HepG2 (cell line): Measurements from ENCODE around the gene KBTBD2. TPM values are rescaled to one million over a fixed set of nuclear protein-coding genes. Genes with fewer than 3 reads are reported as not detected.

Experiments used
- AGO2 ChIP-seq: fragments of 200-400 bp; formaldehyde crosslinking; optimal IDR thresholded peaks from 2 replicates; pipeline ENCODE3; 2017; ENCODE audit warnings: mild to moderate bottlenecking, low read depth, low read length, moderate library complexity
- CENPT ChIP-seq: sonication (generic); formaldehyde crosslinking; IDR thresholded peaks from 2 replicates; pipeline ENCODE4 v1.8.0; 2022; ENCODE audit warnings: low read depth, mild to moderate bottlenecking, moderate library complexity, missing genetic modification reagents
- CHCHD3 ChIP-seq: sonication (generic); formaldehyde crosslinking; IDR thresholded peaks from 2 replicates; pipeline ENCODE4 v1.8.0; 2022; ENCODE audit warnings: mild to moderate bottlenecking, missing genetic modification reagents, moderate library complexity
- CREB1 ChIP-seq, 2 experiments: fragments of 450-650 bp in 1 of 2; IDR thresholded peaks; 2 replicates each; pipeline ENCODE4 v1.6.1; 2016 to 2017; ENCODE audit warnings: control low read depth in 1 of 2, mild to moderate bottlenecking in 1 of 2, missing compliant biosample characterization in 1 of 2, missing genetic modification characterization in 1 of 2
- HMG20B ChIP-seq: conservative IDR thresholded peaks from 2 replicates; pipeline ENCODE4 v1.6.1; 2016; ENCODE audit warnings: missing genetic modification reagents, missing compliant biosample characterization
- RFX3 ChIP-seq: IDR thresholded peaks from 2 replicates; pipeline ENCODE4 v1.6.1; 2016; ENCODE audit warnings: missing biosample characterization, missing genetic modification reagents
- TOE1 ChIP-seq: sonication (generic); formaldehyde crosslinking; IDR thresholded peaks from 2 replicates; pipeline ENCODE4 v1.4.0; 2020; ENCODE audit warnings: mild to moderate bottlenecking, missing genetic modification reagents
- ZFP82 ChIP-seq: sonication (generic); formaldehyde crosslinking; IDR thresholded peaks from 2 replicates; pipeline ENCODE4 v1.5.1; 2020; ENCODE audit warnings: mild to moderate bottlenecking, missing genetic modification reagents, borderline replicate concordance
- ZNF24 ChIP-seq: fragments of 450-650 bp; IDR thresholded peaks from 2 replicates; pipeline ENCODE4 v1.6.1; 2017; ENCODE audit warnings: antibody characterized with exemption, mild to moderate bottlenecking
- ZNF317 ChIP-seq: sonication (generic); formaldehyde crosslinking; IDR thresholded peaks from 2 replicates; pipeline ENCODE4 v1.5.0; 2020; ENCODE audit warnings: mild to moderate bottlenecking, missing genetic modification reagents
- ZNF567 ChIP-seq: sonication (generic); formaldehyde crosslinking; IDR thresholded peaks from 2 replicates; pipeline ENCODE4 v1.8.1; 2023; ENCODE audit warnings: mild to moderate bottlenecking, missing genetic modification reagents, borderline replicate concordance
- ZNF841 ChIP-seq: sonication (generic); formaldehyde crosslinking; IDR thresholded peaks from 2 replicates; pipeline ENCODE4 v1.8.1; 2023; ENCODE audit warnings: missing genetic modification reagents, borderline replicate concordance
- polyA plus RNA-seq, 8 experiments: library from polyadenylated mRNA; depleted of rRNA in 3 of 8; stranded (reverse) in 7 of 8; unstranded in 1 of 8; fragments of >200 nt; fragmentation: Illumina TruSeq in 4 of 8; extraction: Trizol in 4 of 8; gene quantifications; 2 replicates each; pipeline versions ENCODE4 v1.2.1 to v1.2.3, GENCODE V29; 2011 to 2016; ENCODE audit warnings: low read depth in 4 of 8, missing spikeins in 1 of 8, mixed read lengths in 1 of 8; ENCODE audit not compliant: insufficient read depth in 1 of 8
- total RNA-seq, 5 experiments: library from RNA; depleted of rRNA; stranded (reverse); fragments of >200 nt; fragmentation: Illumina TruSeq; extraction: Trizol; gene quantifications; 2 replicates each; pipeline ENCODE4 v1.2.3, GENCODE V29; 2016; ENCODE audit warnings: low read depth in 1 of 5
- TF ChIP-seq, protein P1 (sequence below): sonication (generic); IDR thresholded peaks from 2 replicates; pipeline ENCODE4 v1.6.1; 2016; ENCODE audit warnings: low read depth, borderline replicate concordance
- TF ChIP-seq, protein P2 (sequence below): sonication (generic); formaldehyde crosslinking; IDR thresholded peaks from 2 replicates; pipeline ENCODE4 v1.4.0; 2020; ENCODE audit warnings: missing genetic modification reagents
- TF ChIP-seq, protein P3 (sequence below): sonication (generic); formaldehyde crosslinking; IDR thresholded peaks from 2 replicates; pipeline ENCODE4 v1.4.0; 2020; ENCODE audit warnings: missing genetic modification reagents
- TF ChIP-seq, protein P4 (sequence below): sonication (generic); formaldehyde crosslinking; IDR thresholded peaks from 2 replicates; pipeline ENCODE4 v1.4.0; 2020; ENCODE audit warnings: low read depth, mild to moderate bottlenecking, missing genetic modification reagents

The KBTBD2 gene
- total and polyA plus RNA-seq, 2 of the 13 experiments (the other 11 are each of a cell fraction or from before 2014, with no cell fraction given) = 24.0 to 25.2 TPM

DNA sequence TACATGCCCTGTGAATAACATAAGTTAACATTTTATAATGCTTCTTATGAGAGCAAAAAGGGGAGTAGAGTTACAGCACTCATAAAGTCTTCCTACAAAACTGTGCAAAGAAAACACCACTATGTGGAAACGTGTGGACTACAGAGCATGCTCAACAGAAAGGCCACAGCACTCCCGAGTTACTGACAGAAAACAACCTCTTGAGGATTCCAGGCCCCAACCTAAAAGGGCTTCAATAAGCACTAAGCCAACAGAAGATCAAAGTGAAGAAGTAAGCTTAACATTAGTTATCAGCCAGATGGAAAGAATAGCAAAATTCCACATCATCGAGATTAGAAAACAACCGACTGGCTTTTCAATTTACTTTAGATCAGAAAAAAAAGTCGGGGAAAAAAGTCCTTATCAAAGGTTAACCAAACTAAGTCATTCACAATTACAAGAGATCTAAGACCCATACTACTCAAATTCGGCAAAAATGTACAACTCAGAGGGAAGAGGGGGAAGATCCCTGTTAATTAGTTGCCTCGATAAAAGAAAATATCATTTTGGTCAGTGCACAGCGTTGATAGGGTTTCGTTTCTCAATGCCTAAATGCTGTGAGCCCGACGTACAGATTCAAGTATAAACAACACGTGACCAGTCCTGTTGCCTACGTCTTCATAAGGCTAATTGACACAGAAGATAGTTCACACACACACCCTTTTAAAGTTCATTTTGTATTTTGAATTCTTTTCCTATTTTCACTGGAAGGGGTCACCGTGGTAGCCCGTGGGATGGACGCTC, 1.4 kb downstream of the KBTBD2 start (continued):
- TF ChIP-seq CENPT (CRISPR knock-in tag) = no peak
- TF ChIP-seq ZFP82 = no peak
- TF ChIP-seq CHCHD3 (CRISPR knock-in tag) = no peak
- no peak for TF ChIP-seq HMG20B (CRISPR knock-in tag)
- TF ChIP-seq TOE1 (CRISPR knock-in tag) = no peak
- no peak for TF ChIP-seq ZNF24
- no peak for TF ChIP-seq ZNF317
- TF ChIP-seq, protein P1, sequence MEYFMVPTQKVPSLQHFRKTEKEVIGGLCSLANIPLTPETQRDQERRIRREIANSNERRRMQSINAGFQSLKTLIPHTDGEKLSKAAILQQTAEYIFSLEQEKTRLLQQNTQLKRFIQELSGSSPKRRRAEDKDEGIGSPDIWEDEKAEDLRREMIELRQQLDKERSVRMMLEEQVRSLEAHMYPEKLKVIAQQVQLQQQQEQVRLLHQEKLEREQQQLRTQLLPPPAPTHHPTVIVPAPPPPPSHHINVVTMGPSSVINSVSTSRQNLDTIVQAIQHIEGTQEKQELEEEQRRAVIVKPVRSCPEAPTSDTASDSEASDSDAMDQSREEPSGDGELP = no peak
- TF ChIP-seq RFX3 (CRISPR knock-in tag) = no peak
- TF ChIP-seq, protein P2, sequence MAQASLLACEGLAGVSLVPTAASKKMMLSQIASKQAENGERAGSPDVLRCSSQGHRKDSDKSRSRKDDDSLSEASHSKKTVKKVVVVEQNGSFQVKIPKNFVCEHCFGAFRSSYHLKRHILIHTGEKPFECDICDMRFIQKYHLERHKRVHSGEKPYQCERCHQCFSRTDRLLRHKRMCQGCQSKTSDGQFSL (CRISPR knock-in tag) = no peak
- no peak for TF ChIP-seq ZNF841 (CRISPR knock-in tag)
- TF ChIP-seq, protein P3, sequence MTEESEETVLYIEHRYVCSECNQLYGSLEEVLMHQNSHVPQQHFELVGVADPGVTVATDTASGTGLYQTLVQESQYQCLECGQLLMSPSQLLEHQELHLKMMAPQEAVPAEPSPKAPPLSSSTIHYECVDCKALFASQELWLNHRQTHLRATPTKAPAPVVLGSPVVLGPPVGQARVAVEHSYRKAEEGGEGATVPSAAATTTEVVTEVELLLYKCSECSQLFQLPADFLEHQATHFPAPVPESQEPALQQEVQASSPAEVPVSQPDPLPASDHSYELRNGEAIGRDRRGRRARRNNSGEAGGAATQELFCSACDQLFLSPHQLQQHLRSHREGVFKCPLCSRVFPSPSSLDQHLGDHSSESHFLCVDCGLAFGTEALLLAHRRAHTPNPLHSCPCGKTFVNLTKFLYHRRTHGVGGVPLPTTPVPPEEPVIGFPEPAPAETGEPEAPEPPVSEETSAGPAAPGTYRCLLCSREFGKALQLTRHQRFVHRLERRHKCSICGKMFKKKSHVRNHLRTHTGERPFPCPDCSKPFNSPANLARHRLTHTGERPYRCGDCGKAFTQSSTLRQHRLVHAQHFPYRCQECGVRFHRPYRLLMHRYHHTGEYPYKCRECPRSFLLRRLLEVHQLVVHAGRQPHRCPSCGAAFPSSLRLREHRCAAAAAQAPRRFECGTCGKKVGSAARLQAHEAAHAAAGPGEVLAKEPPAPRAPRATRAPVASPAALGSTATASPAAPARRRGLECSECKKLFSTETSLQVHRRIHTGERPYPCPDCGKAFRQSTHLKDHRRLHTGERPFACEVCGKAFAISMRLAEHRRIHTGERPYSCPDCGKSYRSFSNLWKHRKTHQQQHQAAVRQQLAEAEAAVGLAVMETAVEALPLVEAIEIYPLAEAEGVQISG = no peak
- no peak for TF ChIP-seq ZNF567
- TF ChIP-seq, protein P4, sequence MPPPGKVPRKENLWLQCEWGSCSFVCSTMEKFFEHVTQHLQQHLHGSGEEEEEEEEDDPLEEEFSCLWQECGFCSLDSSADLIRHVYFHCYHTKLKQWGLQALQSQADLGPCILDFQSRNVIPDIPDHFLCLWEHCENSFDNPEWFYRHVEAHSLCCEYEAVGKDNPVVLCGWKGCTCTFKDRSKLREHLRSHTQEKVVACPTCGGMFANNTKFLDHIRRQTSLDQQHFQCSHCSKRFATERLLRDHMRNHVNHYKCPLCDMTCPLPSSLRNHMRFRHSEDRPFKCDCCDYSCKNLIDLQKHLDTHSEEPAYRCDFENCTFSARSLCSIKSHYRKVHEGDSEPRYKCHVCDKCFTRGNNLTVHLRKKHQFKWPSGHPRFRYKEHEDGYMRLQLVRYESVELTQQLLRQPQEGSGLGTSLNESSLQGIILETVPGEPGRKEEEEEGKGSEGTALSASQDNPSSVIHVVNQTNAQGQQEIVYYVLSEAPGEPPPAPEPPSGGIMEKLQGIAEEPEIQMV (CRISPR knock-in tag) = no peak
- no peak for TF ChIP-seq AGO2
- no peak for TF ChIP-seq CREB1 (IDR thresholded peaks at IDR 0.05)
- TF ChIP-seq CREB1 (CRISPR knock-in tag; IDR thresholded peaks at IDR 0.05) = peak; percentile 49
